ENCODE data around the gene RC3H1.
"Not testable (repeated sequence)": the region's sequence is repeated elsewhere in the genome, so short reads cannot be mapped to it uniquely, and the experiment has no call there.

The RC3H1 gene, protein sequence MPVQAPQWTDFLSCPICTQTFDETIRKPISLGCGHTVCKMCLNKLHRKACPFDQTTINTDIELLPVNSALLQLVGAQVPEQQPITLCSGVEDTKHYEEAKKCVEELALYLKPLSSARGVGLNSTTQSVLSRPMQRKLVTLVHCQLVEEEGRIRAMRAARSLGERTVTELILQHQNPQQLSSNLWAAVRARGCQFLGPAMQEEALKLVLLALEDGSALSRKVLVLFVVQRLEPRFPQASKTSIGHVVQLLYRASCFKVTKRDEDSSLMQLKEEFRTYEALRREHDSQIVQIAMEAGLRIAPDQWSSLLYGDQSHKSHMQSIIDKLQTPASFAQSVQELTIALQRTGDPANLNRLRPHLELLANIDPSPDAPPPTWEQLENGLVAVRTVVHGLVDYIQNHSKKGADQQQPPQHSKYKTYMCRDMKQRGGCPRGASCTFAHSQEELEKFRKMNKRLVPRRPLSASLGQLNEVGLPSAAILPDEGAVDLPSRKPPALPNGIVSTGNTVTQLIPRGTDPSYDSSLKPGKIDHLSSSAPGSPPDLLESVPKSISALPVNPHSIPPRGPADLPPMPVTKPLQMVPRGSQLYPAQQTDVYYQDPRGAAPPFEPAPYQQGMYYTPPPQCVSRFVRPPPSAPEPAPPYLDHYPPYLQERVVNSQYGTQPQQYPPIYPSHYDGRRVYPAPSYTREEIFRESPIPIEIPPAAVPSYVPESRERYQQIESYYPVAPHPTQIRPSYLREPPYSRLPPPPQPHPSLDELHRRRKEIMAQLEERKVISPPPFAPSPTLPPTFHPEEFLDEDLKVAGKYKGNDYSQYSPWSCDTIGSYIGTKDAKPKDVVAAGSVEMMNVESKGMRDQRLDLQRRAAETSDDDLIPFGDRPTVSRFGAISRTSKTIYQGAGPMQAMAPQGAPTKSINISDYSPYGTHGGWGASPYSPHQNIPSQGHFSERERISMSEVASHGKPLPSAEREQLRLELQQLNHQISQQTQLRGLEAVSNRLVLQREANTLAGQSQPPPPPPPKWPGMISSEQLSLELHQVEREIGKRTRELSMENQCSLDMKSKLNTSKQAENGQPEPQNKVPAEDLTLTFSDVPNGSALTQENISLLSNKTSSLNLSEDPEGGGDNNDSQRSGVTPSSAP

DNA sequence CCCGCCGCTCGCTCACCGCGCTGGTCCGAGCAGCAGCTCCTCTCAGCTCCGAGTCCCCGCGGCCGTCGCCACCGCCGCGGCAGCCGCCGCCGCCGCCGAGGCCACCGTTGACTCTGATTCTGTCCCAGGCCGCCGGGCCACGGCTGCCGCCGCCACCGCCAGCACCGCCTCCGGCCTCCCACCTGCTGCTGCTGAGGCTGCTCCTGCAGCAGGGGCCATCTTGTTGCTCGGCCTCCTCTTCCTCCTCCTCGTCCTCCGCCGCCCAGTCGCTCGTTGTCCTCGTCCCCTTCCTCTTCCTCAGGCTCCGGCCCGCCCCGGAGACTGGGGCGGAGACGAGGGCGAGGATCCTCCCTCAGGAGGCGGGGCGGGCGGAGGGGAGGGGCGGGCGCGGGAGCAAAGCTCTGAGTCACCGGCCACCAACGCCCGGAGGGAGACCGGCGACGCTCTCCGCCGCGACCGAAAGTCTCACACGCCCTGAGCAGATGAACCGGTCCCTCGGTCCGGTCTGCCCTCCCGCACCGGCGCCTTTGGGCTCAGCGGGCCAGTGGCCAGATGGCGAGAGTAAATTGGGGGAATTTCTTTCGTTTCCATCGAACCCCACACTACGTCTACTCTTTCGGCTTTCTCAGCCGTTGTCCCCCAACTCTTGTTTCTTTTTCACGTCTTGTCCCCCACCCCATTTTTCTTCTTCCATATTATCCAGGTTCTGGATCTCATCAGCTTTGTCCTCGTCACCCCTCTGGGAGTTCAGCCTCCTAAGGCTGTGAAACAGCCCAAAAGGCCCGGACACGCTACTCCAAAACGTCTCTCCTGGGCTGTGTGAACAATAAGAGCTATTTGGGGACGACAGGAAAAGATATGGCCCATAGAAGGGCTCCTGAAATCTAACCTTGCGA lies at the start of gene RC3H1:
RC3H1 (minus strand) TSS at position 278 of the 896 bp plus-strand sequence. CDS start 29,372 bp downstream, outside the sequence.
- DNase-seq (ENCODE audit: low spot score), result peak; percentile 69

DNA sequence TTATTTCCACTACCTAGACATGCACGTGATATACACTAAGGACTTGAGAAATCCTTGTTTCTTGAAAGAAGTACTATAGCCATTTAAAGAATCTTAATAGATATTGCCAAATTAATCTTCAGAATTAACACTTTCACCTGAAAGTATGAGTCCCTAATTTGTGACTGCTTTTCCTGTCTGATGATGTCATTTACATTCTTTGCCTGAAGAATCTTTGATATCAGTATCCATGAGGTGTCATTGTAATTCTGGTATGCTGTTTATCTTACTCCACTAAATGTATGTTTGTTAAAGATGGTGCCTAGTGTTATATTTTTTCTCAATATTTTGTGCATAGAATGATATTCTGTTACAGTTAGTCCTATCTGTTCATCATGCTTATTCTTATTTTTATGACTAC lies 48.5 kb upstream of the RC3H1 start:
- DNase-seq (ENCODE audit: low spot score), result no peak

DNA sequence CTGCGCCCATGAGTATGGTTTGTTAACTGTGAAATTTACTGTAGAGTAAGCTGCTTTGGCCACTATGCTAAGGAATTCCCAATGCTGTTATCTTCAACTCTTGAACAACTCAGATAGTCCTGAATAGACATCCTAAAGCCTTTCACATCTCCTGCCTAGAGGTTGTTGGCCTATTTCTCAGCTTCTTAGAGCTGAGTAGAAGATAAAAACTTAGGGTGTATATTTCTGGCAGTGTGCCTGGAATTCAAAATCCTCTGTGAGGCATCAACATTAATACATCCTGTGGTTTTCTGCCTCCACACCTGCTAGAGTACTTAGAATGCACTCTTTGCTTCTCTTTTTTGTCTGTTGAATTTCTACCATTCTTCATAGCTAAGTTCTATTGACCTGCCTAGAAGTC lies 45.8 kb upstream of the RC3H1 start:
- no peak for DNase-seq (ENCODE audit: low spot score)

DNA sequence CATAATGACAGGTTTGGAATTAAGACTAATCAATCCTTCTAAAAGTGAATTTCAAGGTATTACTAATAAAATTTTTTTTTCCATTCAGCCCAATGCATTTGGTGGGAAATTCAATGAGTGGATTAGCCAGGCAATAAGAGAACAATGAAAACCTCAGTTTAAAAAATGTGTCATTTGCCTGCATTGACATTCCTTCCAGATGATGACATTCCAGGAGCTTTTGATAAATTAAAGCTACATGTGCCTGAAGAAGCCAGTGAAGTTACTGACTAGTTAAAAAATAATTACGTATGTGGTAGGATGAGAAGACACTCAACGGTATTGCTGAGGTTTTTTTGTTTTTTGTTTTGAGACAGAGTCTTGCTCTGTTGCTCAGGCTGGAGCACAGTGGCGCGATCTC lies 37.9 kb upstream of the RC3H1 start:
- peak; percentile 24 for DNase-seq (ENCODE audit: low spot score)

DNA sequence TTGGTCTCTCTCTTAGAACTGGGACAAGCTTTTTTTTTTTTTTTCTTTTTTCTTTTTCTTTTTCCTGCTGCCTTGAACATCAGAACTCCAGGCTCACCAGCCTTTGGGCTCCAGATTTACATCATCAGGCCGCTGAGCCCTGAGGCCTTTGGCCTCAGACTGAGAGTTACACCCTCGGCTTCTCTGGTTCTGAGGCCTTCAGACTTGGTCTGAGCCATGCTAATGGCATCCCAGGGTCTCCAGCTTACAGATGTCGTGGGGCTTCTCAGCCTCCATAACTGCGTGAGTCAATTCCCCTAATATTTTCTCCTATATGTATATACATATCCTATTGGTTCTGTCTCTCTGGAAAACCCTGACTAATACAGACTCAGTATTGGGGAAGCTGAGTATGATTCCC lies 36.5 kb upstream of the RC3H1 start:
- no peak for DNase-seq (ENCODE audit: low spot score)

DNA sequence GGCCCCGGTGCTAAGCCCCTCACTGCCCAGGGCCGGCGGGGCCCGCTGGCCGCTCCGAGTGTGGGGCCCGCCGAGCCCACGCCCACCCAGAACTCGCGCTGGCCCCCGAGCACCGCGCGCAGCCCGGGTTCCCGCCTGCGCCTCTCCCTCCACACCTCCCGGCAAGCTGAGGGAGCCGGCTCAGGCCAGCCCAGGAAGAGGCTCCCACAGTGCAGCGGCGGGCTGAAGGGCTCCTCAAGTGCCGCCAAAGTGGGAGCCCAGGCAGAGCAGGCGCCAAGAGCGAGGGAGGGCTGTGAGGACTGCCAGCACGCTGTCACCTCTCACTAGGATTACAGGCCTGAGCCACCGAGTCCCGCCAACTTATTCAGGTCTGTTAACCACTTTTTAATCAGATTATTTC lies 34.5 kb upstream of the RC3H1 start:
- DNase-seq (ENCODE audit: low spot score), result not testable (repeated sequence)

DNA sequence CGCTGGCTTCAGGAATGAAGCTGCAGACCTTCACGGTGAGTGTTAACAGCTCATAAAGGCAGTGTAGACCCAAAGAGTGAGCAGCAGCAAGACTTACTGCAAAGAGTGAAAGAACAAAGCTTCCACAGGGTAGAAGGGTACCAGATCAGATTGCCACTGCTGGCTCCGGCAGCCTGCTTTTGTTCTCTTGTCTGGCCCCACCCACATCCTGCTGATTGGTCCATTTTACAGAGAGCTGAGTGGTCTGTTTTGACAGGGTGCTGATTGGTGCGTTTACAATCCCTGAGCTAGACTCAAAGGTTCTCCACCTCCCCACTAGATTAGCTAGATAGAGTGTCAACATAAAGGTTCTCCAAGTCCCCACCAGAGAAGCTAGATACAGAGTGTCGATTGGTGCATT lies 33.6 kb upstream of the RC3H1 start:
- not testable (repeated sequence) for DNase-seq (ENCODE audit: low spot score)

DNA sequence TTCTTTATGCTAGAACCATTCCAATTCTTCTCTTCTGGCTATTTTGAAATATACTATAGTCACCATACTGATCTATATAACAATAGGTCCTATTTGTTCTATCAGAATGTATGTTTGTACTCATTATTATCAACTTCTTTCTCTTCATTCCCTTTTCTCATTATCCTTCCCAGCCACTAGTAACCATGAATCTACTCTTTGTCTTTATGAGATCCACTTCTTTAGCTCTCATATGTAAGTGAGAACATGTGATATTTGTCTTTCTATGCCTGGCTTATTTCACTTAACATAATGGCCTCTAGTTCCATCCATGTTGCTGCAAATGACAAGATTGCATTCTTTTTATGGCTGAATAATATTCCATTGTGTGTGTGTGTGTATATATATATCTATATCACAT lies 31.7 kb upstream of the RC3H1 start:
- peak; percentile 30 for DNase-seq (ENCODE audit: low spot score)

DNA sequence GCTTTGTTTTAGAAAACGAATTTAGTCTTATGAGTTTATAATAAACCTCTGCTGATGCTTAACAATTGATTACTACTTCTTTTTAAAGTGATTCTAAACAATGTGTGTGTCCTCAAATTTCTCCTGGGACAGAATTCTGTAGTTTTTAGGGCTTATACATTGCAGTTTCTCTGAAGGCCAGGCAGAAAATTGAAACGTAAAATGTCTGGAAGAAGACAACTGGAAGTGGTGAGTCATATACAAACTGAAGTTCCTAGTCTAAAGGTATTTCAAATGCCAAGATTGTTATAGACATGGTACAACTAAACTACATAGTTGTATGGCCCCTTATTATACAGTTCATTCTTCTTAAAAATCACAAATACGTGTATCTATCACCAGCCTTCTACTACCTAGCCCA lies 30.5 kb upstream of the RC3H1 start:
- DNase-seq (ENCODE audit: low spot score), result peak; percentile 43

DNA sequence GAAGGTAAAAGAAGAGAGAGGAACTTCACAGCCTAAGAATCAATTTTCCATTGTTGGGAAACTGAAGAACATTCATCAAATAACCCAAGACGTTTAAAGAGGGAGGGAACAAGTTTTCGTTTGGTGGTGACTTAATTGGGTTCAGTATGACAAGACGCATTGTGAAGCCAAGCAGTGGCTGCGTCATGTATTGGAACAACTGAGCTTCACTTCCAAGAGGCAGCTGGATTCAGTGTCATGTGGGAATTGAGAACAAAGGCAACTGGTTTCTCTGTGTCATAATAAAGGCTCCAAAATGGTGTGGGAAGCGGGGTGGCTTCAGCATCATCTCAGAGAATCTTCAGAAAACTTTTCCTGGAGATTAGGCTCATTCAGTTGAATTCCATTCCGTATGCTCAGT lies 29.8 kb upstream of the RC3H1 start:
- peak; percentile 88 for DNase-seq (ENCODE audit: low spot score)

DNA sequence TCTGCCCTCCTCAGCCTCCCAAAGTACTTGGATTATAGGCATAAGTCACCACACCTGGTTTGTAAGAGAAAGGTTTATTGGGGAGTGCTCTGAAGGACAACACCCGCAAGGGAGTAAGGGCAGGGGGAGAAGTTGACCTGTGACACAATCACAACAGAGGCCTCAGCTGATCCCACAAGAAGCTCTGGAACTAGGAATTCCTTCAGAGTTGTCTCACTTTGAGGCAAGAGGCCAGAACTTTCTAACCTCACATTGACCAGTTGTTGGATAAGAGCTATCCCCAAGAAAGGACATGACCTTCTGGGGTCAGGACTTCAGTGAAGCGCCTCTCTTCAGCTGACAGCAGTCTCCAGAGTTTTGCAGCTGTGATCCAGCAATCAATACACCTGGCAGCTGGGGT lies 27.4 kb upstream of the RC3H1 start:
- DNase-seq (ENCODE audit: low spot score), result no peak

DNA sequence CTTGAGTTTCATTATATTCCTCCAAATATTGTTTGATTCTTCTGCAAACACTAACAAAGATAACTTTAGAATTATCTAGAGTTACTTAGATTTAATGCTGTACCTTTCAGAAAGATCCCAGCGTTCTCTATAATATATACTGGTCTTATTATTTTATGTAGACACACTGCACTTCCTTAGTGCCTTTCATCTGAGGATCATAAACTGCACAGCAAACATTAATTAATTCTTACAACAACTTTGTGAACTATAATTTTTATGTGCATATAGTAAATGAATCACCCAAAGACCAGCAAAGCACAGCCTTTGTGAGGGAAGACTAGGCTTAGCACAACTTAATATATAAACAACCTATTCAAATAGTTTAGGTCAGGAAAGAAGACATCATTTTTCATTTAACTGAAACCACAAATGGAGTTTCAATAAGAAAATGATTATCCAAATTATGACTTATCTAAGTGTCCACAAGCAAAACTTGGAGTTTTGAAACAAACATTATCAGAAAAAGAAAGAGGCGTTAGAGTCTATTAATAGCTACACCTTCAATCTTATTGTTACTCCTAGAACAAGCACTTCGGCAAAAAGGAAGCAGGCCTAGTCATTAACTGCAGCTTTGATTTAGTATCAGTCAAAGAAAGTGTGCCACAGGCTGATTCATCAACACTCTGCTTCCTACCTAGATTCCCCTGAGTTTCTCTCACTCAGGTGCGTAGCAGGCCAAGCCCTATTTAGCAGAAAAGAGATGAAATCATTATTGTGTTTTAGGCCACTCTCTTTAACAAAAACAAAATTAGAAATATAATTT lies 22.5 kb upstream of the RC3H1 start:
- DNase-seq (ENCODE audit: low spot score), result no peak

DNA sequence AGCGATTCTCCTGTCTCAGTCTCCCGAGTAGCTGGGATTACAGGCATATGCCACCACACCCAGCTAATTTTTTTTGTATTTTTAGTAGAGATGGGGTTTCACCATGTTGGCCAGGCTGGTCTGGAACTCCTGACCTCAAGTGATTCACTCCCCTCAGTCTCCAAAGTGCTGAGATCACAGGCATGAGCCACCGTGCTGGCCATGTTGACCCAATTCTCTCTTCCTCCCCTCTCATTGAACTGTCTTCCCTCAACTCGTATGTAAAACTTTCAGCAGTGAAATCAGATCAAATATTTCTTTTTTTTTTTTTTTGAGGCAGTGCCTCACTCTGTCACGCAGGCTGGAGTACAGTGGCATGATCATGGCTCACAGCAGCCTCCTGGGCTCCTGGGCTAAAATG lies 20.4 kb upstream of the RC3H1 start:
- not testable (repeated sequence) for DNase-seq (ENCODE audit: low spot score)

DNA sequence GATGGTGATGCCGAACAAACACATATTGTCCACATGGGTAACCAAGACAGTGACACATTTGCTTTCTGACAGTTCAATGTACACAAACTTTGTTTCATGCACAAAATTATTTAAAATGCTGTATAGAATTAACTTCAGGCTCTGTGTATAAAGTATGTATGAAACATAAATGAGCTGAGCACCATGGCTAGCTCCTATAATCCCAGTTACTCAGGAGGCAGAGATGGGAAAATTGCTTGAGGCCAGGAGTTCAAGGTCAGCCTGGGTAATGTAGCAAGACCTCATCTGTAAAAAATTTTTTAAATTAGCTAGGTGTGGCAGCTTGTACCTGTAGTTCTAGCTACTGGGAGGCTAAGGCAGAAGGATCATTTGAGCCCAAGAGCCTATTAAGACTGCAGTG lies 19.2 kb upstream of the RC3H1 start:
- no peak for DNase-seq (ENCODE audit: low spot score)

DNA sequence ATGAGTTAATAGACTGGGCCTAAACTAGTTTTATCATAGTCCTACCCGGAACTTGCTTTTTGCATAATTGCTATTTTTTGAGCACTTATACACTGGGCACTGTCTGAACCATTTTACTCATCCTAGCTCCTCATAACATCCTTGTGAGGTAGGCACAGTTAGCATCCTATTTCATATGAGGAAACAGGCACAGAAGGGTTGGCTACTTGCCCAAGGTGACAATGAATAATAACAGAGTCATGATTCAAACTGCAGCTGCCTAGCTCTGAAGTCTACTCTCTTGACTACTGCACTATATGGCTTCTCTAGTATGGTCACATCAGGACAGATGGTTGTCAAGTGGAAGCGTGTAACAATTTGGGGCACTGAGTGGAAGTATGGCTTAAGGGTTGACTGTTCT lies 18.2 kb upstream of the RC3H1 start:
- no peak for DNase-seq (ENCODE audit: low spot score)

DNA sequence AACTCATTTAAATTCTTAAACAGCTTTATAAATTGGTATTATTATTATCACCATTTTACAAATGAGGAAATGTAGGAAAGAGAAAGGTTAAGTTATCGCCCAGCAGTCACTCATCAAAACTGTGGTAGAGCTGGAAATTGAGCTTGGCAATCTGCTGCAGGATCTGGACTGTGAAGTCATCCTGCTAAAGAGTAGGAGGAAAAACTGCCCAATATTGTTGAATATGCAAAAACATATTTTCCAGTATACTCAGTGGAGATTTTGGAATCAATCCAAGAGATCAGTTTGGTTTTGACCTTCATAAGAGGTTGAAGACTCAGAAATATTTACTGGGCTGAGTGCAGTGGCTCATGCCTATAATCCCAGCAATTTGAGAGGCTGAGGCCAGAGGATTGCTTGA lies 16.9 kb upstream of the RC3H1 start:
- DNase-seq (ENCODE audit: low spot score), result no peak

DNA sequence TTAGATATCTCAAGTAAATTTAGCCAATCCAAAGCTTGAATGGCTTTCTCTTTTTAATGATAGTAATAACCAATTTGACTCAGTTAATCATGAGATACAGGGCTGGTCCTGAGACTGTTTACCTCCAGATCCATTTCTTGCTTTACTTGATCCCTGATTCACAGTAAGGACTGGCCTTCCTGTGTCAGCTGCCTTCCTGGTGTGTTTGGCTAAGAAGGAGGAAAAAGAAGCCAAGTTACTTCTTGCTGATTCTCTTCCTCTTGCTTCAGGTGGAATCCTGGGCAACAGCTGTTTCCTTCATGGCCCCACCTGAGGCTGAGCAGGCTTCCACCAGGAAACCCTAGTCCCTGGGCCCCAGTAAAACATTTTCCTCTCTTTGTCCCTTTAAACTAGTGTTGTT lies 14.6 kb upstream of the RC3H1 start:
- DNase-seq (ENCODE audit: low spot score), result no peak

DNA sequence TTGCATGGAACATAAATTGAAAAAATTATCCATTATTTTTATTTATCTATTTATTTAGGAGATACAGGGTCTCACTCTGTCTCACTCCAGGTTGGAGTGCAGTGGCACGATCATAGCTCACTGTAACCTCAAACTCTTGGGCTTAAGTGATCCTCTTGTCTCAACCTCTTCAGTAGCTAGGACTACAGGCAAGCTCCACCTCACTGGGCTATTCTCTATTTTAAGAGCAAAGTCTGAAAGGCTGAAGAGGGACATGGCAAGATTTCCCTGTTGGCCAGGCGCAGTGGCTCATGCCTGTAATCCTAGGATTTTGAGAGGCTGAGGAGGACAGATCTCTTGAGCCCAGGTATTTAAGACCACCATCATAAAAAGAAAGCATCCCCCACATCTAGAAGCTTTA lies 14.0 kb upstream of the RC3H1 start:
- DNase-seq (ENCODE audit: low spot score), result no peak

DNA sequence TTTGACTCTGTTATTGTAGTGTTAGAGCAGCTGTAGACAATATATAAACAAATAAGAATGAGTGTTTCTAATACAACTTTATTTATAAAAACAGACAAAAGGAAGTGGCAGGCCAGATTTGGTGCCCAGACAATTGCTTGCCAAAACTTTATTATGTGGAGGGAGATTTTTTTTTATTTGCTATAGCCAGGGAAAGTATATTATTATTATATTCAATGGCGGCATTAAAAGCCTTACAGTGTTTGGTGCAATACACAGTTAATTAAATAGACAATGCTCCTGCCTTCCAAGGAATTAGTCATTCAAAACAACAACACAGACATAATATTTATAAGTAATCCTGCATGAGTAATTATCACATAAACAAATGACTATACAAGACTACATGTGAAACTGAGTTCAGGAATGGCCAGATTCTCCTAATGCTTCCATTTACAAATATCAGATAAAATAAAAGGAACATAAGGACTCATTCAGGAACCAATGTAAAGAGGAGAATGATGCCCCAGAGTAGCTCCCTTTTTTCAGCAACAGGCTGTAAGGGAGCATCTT lies 10.6 kb upstream of the RC3H1 start:
- DNase-seq (ENCODE audit: low spot score), result no peak

DNA sequence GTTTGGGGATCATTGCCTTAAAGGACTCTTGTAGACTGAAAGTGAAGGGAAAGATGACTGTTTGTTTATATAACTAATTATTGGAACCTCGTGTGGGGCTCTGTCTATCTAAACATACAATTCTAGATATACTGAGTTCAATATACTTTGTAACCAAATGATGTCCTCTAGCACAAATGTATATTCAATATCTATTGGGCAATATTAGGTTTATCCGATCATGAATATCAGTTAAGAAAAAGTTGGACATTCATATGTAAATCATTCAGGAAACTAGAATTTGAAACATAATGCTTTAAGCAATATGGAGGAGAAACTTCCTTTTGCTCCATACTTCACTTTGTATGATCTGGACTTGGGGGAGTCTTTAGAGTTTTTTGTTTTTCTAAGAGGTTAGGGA lies 8.9 kb upstream of the RC3H1 start:
- no peak for DNase-seq (ENCODE audit: low spot score)

DNA sequence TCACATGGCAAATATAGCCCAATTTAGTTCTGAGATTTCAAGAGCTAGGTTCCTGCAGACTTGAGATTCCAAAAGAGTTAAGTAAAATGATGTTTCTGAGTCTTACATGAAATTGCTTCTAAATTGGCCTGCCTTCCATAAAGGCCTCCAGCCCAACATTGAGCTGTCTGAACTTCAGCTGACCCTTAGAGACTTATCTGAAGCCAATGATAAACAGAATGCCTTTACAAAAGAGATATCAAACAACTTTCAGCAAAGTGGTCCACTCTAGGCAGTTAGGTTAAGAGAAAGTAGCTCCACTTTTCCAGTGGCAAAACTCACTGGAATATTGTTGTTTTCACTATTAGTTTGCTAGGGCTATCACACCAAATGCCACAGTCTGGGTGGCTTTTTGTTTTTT lies 6.3 kb upstream of the RC3H1 start:
- no peak for DNase-seq (ENCODE audit: low spot score)
